GM18520 (cell line): ENCODE results near the gene ULBP2.
"Not testable (repeated sequence)": the region's sequence is repeated elsewhere in the genome, so short reads cannot be mapped to it uniquely, and the experiment has no call there.

Source experiments
- ATAC-seq: cut with Tn5 transposase; IDR thresholded peaks from one replicate; pipeline ENCODE4 v1.9.1; 2021; ENCODE audit not compliant: unreplicated experiment

The ULBP2 gene

GRCh38 chr6:149966319-149966718, 24.5 kb downstream of the ULBP2 start:
- not testable (repeated sequence) for ATAC-seq

- ATAC-seq, result no peak
Observed at GRCh38 chr6:149967591-149967990, 25.8 kb downstream of the ULBP2 start.

- ATAC-seq, result not testable (repeated sequence)
Observed at GRCh38 chr6:149967999-149968398, 26.2 kb downstream of the ULBP2 start.

- not testable (repeated sequence) for ATAC-seq
Observed at GRCh38 chr6:149968909-149969308, 27.1 kb downstream of the ULBP2 start.

GRCh38 chr6:149969635-149970034, 27.8 kb downstream of the ULBP2 start:
- ATAC-seq, result no peak

GRCh38 chr6:149974394-149974793, 32.6 kb downstream of the ULBP2 start:
- ATAC-seq, result not testable (repeated sequence)

GRCh38 chr6:149974825-149975224, 33.0 kb downstream of the ULBP2 start:
- no peak for ATAC-seq

- no peak for ATAC-seq
Observed at GRCh38 chr6:149975400-149975799, 33.6 kb downstream of the ULBP2 start.

GRCh38 chr6:149977221-149977620, 35.4 kb downstream of the ULBP2 start:
- no peak for ATAC-seq

- no peak for ATAC-seq
Observed at GRCh38 chr6:149978610-149979009, 36.8 kb downstream of the ULBP2 start.

GRCh38 chr6:149979293-149979692, 37.5 kb downstream of the ULBP2 start:
- no peak for ATAC-seq

- no peak for ATAC-seq
Observed at GRCh38 chr6:149983145-149983544, 41.3 kb downstream of the ULBP2 start.

- no peak for ATAC-seq
Observed at GRCh38 chr6:149984773-149985172, 43.0 kb downstream of the ULBP2 start.

- ATAC-seq, result no peak
Observed at GRCh38 chr6:149985481-149985937, 43.7 kb downstream of the ULBP2 start.

GRCh38 chr6:149987602-149988107, 45.8 kb downstream of the ULBP2 start:
- no peak for ATAC-seq

- no peak for ATAC-seq
Observed at GRCh38 chr6:149988550-149989346, 46.9 kb downstream of the ULBP2 start.

GRCh38 chr6:149990212-149990660, 48.4 kb downstream of the ULBP2 start:
- ATAC-seq, result no peak

- no peak for ATAC-seq
Observed at GRCh38 chr6:149990661-149991471, 49.1 kb downstream of the ULBP2 start.

GRCh38 chr6:149991472-149991795, 49.6 kb downstream of the ULBP2 start:
- ATAC-seq, result not testable (repeated sequence)

- no peak for ATAC-seq
Observed at GRCh38 chr6:149991838-149992237, 50.0 kb downstream of the ULBP2 start.

GRCh38 chr6:149995235-149995750, 53.5 kb downstream of the ULBP2 start:
- ATAC-seq, result no peak

- ATAC-seq, result no peak
Observed at GRCh38 chr6:149995971-149996370, 54.2 kb downstream of the ULBP2 start.
